Pancreas (tissue), 10 donors: ENCODE measurements around the gene PLVAP. TPM values are rescaled to one million over a fixed set of nuclear protein-coding genes. Genes with fewer than 3 reads are reported as not detected.

Source experiments
- ATAC-seq, 4 donors: fragments of 200-7000 bp; cut with Tn5 transposase; one replicate each; pipeline versions ENCODE4 v1.8.0 to v1.9.1; 2020; ENCODE audit warnings: mild to moderate bottlenecking in 4 of 4, moderate library complexity in 4 of 4
- DNase-seq, 6 donors: peaks; one replicate each; pipeline ENCODE4 v3.0.0-alpha.2; 2020
- FAIRE-seq: peaks from 2 replicates; lab custom pipeline; 2012; peaks lifted over from hg19 to GRCh38; lab: Jason Lieb, UNC
- H3K27ac ChIP-seq, 4 donors: fragments of 200-600 bp; sonication (generic); 1 replicate in 3 of 4; 2 replicates in 1 of 4; pipeline versions ENCODE4 v1.5.0 to v1.8.0; 2020
- H3K27me3 ChIP-seq, 4 donors: fragments of 200-600 bp; one replicate each; pipeline ENCODE4 v1.8.0; 2021
- H3K36me3 ChIP-seq, 3 donors: fragments of 200-600 bp; sonication (generic) in 1 of 3; one replicate each; pipeline versions ENCODE4 v1.5.0 to v1.8.0; 2020 to 2021
- H3K4me1 ChIP-seq, 3 donors: fragments of 200-600 bp; one replicate each; pipeline ENCODE4 v1.8.0; 2021
- H3K4me3 ChIP-seq, 4 donors: fragments of 200-600 bp; sonication (generic) in 2 of 4; one replicate each; pipeline versions ENCODE4 v1.5.0 to v1.8.0; 2020 to 2021
- H3K9me3 ChIP-seq, 4 donors: fragments of 200-600 bp; one replicate each; pipeline ENCODE4 v1.8.0; 2021
- WGBS, 2 donors: extraction: QIAGEN DNeasy Blood & Tissue Kit; methylation state at CpG; one replicate each; pipeline ENCODE4 v1.1.7; 2013; 5-methylcytosine and 5-hydroxymethylcytosine counted together
- intact Hi-C, 3 donors: fragments of 100-400 bp; cut with DNase I; formaldehyde crosslinking; loops; one replicate each; pipeline versions ENCODE4 v1.11.1 to v1.14.2; 2022
- polyA plus RNA-seq, 2 donors: library from polyadenylated mRNA; stranded (reverse); fragments of 200-250 nt; gene quantifications; one replicate each; pipeline ENCODE4 v1.2.3, GENCODE V29; 2013
- total RNA-seq, 6 donors: library from RNA; stranded (reverse); fragmentation: NEBNext Ultra II Directional in 4 of 6; extraction: Animal tissue kit (Norgen Biotek cat#: 25700) in 4 of 6; gene quantifications; one replicate each; pipeline versions ENCODE4 v1.2.1 to v1.2.4, GENCODE V29; 2021 to 2023
- TF ChIP-seq, protein P1 (sequence below), 4 donors: fragments of 200-600 bp; sonication (generic) in 3 of 4; IDR thresholded peaks; one replicate each; pipeline versions ENCODE4 v1.5.0 to v1.8.0; 2021; ENCODE audit warnings: antibody characterized with exemption in 4 of 4
- donor health status: healthy with polysubstance abuse.
- donor health status: DM: no; HTN: no; CAD: no; lungs with moderate emphysema.
- donor health status: DM: no; HTN: no; CAD: no.
- donor health status: control.
- donor health status: control.
- donor health status: Bipolar disorder and iron deficiency.
- donor health status: DM: yes; HTN: yes; CAD: no.
- donor health status: DM: no; HTN: no; CAD: no.
- donor health status: DM: no; HTN: no; CAD: no.
- donor health status: DM: yes; HTN: yes; CAD: no.

PLVAP gene
- total and polyA plus RNA-seq, 8 donors: 32.0 to 87.6 (median 69.1) TPM

DNA sequence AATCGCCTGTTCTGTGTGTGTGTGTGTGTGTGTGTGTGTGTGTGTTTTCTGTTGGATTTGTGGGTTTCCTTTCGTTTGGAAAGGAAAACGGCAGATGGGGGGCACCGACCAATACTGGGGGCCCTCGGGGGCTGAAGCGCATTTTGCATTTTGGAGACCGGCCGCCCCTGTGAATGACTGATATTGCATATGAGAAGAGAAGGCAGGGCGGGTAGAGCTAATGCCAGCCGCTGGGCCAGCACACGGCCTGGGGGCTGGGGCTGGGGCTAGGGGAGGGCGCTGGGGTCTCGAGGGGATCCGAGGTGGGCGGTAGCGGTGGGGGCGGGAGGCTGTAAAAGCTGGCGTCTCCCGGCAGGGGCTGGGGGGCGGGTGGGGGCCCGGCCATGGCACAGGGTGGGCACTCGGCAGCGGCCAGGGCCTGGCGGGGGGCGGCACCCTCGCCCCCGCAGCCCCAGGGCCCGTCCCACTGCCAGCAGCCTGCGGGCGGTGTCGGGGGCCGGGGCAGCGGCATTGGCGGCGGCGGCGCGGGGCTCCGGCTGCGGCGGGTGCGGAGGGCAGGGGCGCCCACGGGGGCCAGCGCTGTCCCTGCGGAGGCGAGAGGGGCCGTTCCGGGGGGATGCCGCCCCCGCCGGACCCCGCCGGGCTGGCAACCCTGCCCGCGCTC lies 53.7 kb downstream of the PLVAP start:
- DNase-seq (no peak), ATAC-seq (no peak), FAIRE-seq (no peak)
- H3K9me3 ChIP-seq: no peaks in the 10 kb centered on the region
- H3K4me1 ChIP-seq: no peaks in the 10 kb centered on the region
- H3K27me3 ChIP-seq: no peaks in the 10 kb centered on the region
- WGBS, 2 donors: 55 to 57% methylated on average over 23 to 56 of the region's 56 CpGs
- TF ChIP-seq, protein P1, sequence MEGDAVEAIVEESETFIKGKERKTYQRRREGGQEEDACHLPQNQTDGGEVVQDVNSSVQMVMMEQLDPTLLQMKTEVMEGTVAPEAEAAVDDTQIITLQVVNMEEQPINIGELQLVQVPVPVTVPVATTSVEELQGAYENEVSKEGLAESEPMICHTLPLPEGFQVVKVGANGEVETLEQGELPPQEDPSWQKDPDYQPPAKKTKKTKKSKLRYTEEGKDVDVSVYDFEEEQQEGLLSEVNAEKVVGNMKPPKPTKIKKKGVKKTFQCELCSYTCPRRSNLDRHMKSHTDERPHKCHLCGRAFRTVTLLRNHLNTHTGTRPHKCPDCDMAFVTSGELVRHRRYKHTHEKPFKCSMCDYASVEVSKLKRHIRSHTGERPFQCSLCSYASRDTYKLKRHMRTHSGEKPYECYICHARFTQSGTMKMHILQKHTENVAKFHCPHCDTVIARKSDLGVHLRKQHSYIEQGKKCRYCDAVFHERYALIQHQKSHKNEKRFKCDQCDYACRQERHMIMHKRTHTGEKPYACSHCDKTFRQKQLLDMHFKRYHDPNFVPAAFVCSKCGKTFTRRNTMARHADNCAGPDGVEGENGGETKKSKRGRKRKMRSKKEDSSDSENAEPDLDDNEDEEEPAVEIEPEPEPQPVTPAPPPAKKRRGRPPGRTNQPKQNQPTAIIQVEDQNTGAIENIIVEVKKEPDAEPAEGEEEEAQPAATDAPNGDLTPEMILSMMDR (IDR thresholded peaks at IDR 0.05): no peak
- no peak overlapping the region for H3K27ac ChIP-seq
- no peak overlapping the region for H3K4me3 ChIP-seq
- peaks cover 0 to 12% (median 11%) of the 10 kb centered on the region in 3 donors for H3K36me3 ChIP-seq
- intact Hi-C loops: no loop called here

DNA sequence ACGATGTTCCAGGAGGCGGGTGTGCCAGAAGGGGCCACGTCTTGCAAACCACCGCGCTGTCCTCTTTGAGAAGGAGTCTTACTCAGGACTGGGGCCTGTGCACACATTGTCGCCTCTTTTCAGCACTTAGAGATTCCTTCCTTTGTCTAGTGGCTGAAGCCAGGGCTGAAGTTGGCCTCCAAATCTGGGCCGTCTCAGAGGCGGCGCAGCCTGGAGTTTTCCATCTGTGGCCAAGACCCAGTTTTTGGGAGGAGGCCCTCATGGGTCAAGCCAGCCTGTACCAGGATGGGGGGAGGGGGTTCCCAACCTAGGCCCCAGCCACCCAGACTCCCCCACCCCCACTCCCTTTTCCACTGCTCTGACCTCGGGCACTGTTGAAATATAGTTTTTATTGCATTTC lies 54.3 kb downstream of the PLVAP start:
- intact Hi-C loops: no loop called here
- 79 to 85% methylated on average over 10 of the region's 10 CpGs for WGBS, 2 donors
- TF ChIP-seq, protein P1 (IDR thresholded peaks at IDR 0.05): no peak
- H3K27ac ChIP-seq: no peak overlapping the region
- FAIRE-seq: no peak
- no peaks in the 10 kb centered on the region for H3K27me3 ChIP-seq
- H3K4me3 ChIP-seq: no peak overlapping the region
- no peaks in the 10 kb centered on the region for H3K4me1 ChIP-seq
- DNase-seq: no peak
- H3K9me3 ChIP-seq: no peaks in the 10 kb centered on the region
- no peak for ATAC-seq
- peaks cover 0 to 12% (median 11%) of the 10 kb centered on the region in 3 donors for H3K36me3 ChIP-seq

DNA sequence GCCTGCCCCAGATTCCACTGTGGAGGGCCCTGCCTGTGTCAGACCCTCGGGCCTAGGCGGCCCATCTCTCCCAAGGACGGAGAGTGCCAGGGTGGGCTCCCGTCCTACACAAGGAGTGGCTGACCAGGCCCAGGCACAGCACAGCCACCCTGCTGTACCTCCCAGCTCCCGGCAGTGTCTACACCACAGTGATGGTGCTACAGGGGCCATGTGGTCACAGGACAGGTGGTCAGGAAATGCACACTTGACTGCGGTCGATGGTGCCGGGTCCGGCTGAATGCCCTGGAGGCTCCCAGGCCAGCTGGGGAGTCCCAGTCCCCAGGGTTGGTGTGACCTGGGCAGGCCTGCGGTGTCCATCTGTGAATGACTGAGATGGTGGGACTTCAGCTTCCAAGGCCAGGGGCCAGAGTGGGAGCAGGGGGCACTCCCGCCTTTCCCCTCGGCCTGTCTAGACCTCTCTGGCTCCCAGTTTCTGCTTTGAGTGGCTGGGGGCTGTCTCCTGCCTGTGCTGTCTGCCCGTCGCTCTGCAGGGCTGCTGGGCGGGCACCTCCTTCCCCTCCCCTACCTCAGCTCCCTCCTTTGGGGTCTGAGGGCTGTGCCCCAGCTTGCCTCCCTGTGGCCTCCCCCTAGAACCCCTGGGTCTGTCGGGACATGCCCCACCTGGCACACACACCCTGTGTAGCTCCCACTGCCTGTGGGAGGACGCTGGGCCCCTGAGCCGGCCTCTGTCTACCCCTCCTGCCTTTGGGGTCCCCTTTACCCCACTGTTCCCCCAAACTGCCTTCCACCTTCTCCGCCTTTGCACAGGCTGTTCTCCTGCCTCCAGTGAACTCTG lies 55.3 kb downstream of the PLVAP start:
- 92 to 98% methylated on average over 19 of the region's 19 CpGs for WGBS, 2 donors
- Histone ChIP-seq H3K9me3 (no peaks in the 10 kb centered on the region), H3K27ac (no peak overlapping the region), H3K36me3 (peaks cover 0 to 12% (median 11%) of the 10 kb centered on the region in 3 donors), H3K4me3 (no peak overlapping the region), H3K4me1 (no peaks in the 10 kb centered on the region), H3K27me3 (no peaks in the 10 kb centered on the region)
- peak in 1 of 6 donors; percentile 62 for DNase-seq
- no peak for ATAC-seq
- no peak for FAIRE-seq
- TF ChIP-seq, protein P1 (IDR thresholded peaks at IDR 0.05): no peak
- intact Hi-C loops: no loop called here

DNA sequence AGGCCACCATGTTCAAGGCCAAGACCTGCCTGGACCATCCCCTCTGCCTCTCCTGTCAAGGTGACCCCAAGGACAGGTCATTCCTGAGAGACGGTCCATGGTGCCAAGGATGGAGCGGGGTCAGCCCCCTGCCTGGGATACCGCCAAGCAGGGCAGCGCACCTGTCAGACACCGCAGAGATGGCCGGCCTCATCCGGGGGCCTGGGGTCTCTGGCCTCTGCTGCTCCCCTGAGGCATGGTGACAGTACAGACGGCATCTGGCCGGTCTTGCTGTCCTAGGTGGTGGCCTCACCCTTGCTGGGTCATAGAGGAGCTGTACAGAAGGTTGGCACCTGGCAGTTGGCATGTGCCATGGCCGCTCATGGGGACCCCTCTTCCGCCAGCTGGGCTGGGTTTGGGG lies 56.7 kb downstream of the PLVAP start:
- Histone ChIP-seq H3K4me3 (no peak overlapping the region), H3K27ac (no peak overlapping the region), H3K4me1 (no peaks in the 10 kb centered on the region), H3K27me3 (no peaks in the 10 kb centered on the region), H3K36me3 (peaks cover 0 to 16% (median 12%) of the 10 kb centered on the region in 3 donors), H3K9me3 (no peaks in the 10 kb centered on the region)
- ATAC-seq: no peak
- intact Hi-C loops: no loop called here
- DNase-seq: peak in 1 of 6 donors; percentile 61
- no peak for FAIRE-seq
- TF ChIP-seq, protein P1 (IDR thresholded peaks at IDR 0.05): no peak
- 87 to 90% methylated on average over 11 of the region's 11 CpGs for WGBS, 2 donors
